Ishikawa (cell line): ENCODE data around the gene EBNA1BP2.

ENCODE experiments used
- CEBPB ChIP-seq: IDR thresholded peaks from 2 replicates; pipeline ENCODE4 v1.6.1; 2012
- CREB1 ChIP-seq: IDR thresholded peaks from 2 replicates; pipeline ENCODE4 v1.6.1; 2012; ENCODE audit warnings: low read depth
- EGR1 ChIP-seq: IDR thresholded peaks from 2 replicates; pipeline ENCODE4 v1.6.1; 2012
- EP300 ChIP-seq: IDR thresholded peaks from 2 replicates; pipeline ENCODE4 v1.6.1; 2012; ENCODE audit warnings: borderline replicate concordance
- FOXM1 ChIP-seq: IDR thresholded peaks from 2 replicates; pipeline ENCODE4 v1.6.1; 2012; ENCODE audit warnings: low read depth, borderline replicate concordance
- MAX ChIP-seq: IDR thresholded peaks from 2 replicates; pipeline ENCODE4 v1.6.1; 2012
- NFIC ChIP-seq: IDR thresholded peaks from 2 replicates; pipeline ENCODE4 v1.6.1; 2012
- RAD21 ChIP-seq: IDR thresholded peaks from 2 replicates; pipeline ENCODE4 v1.6.1; 2012; ENCODE audit warnings: low read depth
- REST ChIP-seq: IDR thresholded peaks from 2 replicates; pipeline ENCODE4 v1.6.1; 2012; ENCODE audit warnings: low read depth, mild to moderate bottlenecking
- TAF1 ChIP-seq: IDR thresholded peaks from 2 replicates; pipeline ENCODE4 v1.6.1; 2012; ENCODE audit warnings: low read depth, mild to moderate bottlenecking
- TCF12 ChIP-seq: IDR thresholded peaks from 2 replicates; pipeline ENCODE4 v1.6.1; 2012; ENCODE audit warnings: low read depth
- TEAD4 ChIP-seq: IDR thresholded peaks from 2 replicates; pipeline ENCODE4 v1.6.1; 2012
- USF1 ChIP-seq: IDR thresholded peaks from 2 replicates; pipeline ENCODE4 v1.6.1; 2012
- YY1 ChIP-seq: IDR thresholded peaks from 2 replicates; pipeline ENCODE4 v1.6.1; 2012; ENCODE audit warnings: low read depth
- ZBTB7A ChIP-seq: IDR thresholded peaks from 2 replicates; pipeline ENCODE4 v1.6.1; 2012; ENCODE audit warnings: low read depth

Gene EBNA1BP2

GRCh38 chr1:43184995-43185394, 12.9 kb upstream of the EBNA1BP2 start:
- TF ChIP-seq ZBTB7A (no peak), TCF12 (no peak), CREB1 (no peak), TAF1 (no peak), USF1 (no peak), RAD21 (no peak), EP300 (no peak), NFIC (no peak), REST (no peak), TEAD4 (no peak)

- TF ChIP-seq REST = no peak
- TF ChIP-seq RAD21 = no peak
Observed at GRCh38 chr1:43184388-43184787, 12.3 kb upstream of the EBNA1BP2 start.

- TF ChIP-seq EGR1 (no peak), TCF12 (no peak), CEBPB (no peak), NFIC (no peak), RAD21 (no peak), MAX (no peak), TAF1 (no peak), EP300 (no peak), FOXM1 (no peak), USF1 (no peak), CREB1 (no peak), YY1 (no peak), TEAD4 (no peak), REST (no peak), ZBTB7A (no peak)
Observed at GRCh38 chr1:43177691-43178090, 5.6 kb upstream of the EBNA1BP2 start.

- TF ChIP-seq REST = no peak
- TF ChIP-seq MAX = no peak
Observed at GRCh38 chr1:43174873-43175272, 2.8 kb upstream of the EBNA1BP2 start.
